ENCODE measurements around the gene CENPH. TPM values are rescaled to one million over a fixed set of nuclear protein-coding genes. Genes with fewer than 3 reads are reported as not detected.

CENPH gene
- polyA plus RNA-seq, 1 donor from 2014 or later = 9.7 TPM

GRCh38 chr5:69248019-69248418 lies 58.6 kb downstream of the CENPH start:
- Histone ChIP-seq H3K27me3 (ENCODE audit: insufficient read depth, low read depth, low read length) (no peaks in the 10 kb centered on the region), H3K27ac (ENCODE audit: low read length) (no peak overlapping the region), H2AFZ (ENCODE audit: low read depth, low read length) (no peak overlapping the region), H4K20me1 (ENCODE audit: insufficient read depth) (no peaks in the 10 kb centered on the region), H3F3A (ENCODE audit: insufficient read depth, low read length, poor library complexity, severe bottlenecking) (no peaks in the 10 kb centered on the region), H3K4me2 (ENCODE audit: low read length) (no peak overlapping the region), H3K79me2 (replicated peaks; ENCODE audit: insufficient read depth, low read length) (peaks cover 9% of the 10 kb centered on the region), H3K36me3 (ENCODE audit: insufficient read depth, low read length) (no peaks in the 10 kb centered on the region), H3K9ac (ENCODE audit: low read length) (no peak overlapping the region), H3K9me3 (ENCODE audit: low read length) (no peaks in the 10 kb centered on the region), H3K4me3 (ENCODE audit: low read length) (no peak overlapping the region), H3K9me2 (ENCODE audit: insufficient read depth, low read length) (no peaks in the 10 kb centered on the region)
- TF ChIP-seq REST (IDR thresholded peaks at IDR 0.05; ENCODE audit: borderline replicate concordance) (no peak), EZH2 (IDR thresholded peaks at IDR 0.05; ENCODE audit: borderline replicate concordance, insufficient read depth, low read length, poor library complexity, severe bottlenecking) (no peak), MXI1 (conservative IDR thresholded peaks at IDR 0.05; ENCODE audit: poor library complexity, severe bottlenecking) (no peak), TAF1 (IDR thresholded peaks at IDR 0.05; ENCODE audit: low read depth) (no peak), SMC3 (conservative IDR thresholded peaks at IDR 0.05; ENCODE audit: poor library complexity) (no peak), EP300 (conservative IDR thresholded peaks at IDR 0.05; ENCODE audit: poor library complexity, severe bottlenecking) (no peak), POLR2AphosphoS5 (IDR thresholded peaks at IDR 0.05) (no peak), RAD21 (conservative IDR thresholded peaks at IDR 0.05) (no peak)
- TF ChIP-seq, protein P1, sequence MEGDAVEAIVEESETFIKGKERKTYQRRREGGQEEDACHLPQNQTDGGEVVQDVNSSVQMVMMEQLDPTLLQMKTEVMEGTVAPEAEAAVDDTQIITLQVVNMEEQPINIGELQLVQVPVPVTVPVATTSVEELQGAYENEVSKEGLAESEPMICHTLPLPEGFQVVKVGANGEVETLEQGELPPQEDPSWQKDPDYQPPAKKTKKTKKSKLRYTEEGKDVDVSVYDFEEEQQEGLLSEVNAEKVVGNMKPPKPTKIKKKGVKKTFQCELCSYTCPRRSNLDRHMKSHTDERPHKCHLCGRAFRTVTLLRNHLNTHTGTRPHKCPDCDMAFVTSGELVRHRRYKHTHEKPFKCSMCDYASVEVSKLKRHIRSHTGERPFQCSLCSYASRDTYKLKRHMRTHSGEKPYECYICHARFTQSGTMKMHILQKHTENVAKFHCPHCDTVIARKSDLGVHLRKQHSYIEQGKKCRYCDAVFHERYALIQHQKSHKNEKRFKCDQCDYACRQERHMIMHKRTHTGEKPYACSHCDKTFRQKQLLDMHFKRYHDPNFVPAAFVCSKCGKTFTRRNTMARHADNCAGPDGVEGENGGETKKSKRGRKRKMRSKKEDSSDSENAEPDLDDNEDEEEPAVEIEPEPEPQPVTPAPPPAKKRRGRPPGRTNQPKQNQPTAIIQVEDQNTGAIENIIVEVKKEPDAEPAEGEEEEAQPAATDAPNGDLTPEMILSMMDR (IDR thresholded peaks at IDR 0.05; ENCODE audit: poor library complexity, severe bottlenecking) = no peak

DNA sequence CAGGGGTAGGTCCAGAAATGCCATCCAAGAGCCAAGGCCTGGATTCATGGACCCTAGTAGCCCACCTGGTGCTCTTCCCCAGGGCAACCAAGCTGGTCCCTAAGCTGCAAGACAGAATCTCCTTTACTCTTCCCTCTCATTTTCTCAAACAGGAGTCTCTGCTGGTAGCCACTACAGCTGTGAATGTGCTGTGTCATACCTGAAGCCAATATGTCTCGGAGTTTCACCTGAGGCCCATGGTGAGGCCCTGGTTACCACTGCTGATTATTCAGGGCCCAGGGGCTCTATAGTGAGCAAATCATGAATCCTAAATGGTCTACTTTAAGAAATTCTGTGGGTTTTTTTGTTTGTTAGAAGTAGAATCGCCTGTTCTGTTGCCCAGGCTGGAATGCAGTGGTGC lies 61.2 kb downstream of the CENPH start:
- H3K4me2 ChIP-seq (ENCODE audit: low read length) = no peak overlapping the region
- no peak overlapping the region for H3K9ac ChIP-seq (ENCODE audit: low read length)
- no peaks in the 10 kb centered on the region for H4K20me1 ChIP-seq (ENCODE audit: insufficient read depth)
- no peaks in the 10 kb centered on the region for H3K27me3 ChIP-seq (ENCODE audit: insufficient read depth, low read depth, low read length)
- no peaks in the 10 kb centered on the region for H3K9me3 ChIP-seq (ENCODE audit: low read length)
- no peaks in the 10 kb centered on the region for H3K9me2 ChIP-seq (ENCODE audit: insufficient read depth, low read length)
- TF ChIP-seq EZH2 (IDR thresholded peaks at IDR 0.05; ENCODE audit: borderline replicate concordance, insufficient read depth, low read length, poor library complexity, severe bottlenecking) (no peak), RAD21 (conservative IDR thresholded peaks at IDR 0.05) (no peak), SMC3 (conservative IDR thresholded peaks at IDR 0.05; ENCODE audit: poor library complexity) (no peak), MXI1 (conservative IDR thresholded peaks at IDR 0.05; ENCODE audit: poor library complexity, severe bottlenecking) (no peak), EP300 (conservative IDR thresholded peaks at IDR 0.05; ENCODE audit: poor library complexity, severe bottlenecking) (no peak), TAF1 (IDR thresholded peaks at IDR 0.05; ENCODE audit: low read depth) (no peak)
- H2AFZ ChIP-seq (ENCODE audit: low read depth, low read length) = no peak overlapping the region
- no peak overlapping the region for H3K27ac ChIP-seq (ENCODE audit: low read length)
- no peaks in the 10 kb centered on the region for H3F3A ChIP-seq (ENCODE audit: insufficient read depth, low read length, poor library complexity, severe bottlenecking)
- no peaks in the 10 kb centered on the region for H3K36me3 ChIP-seq (ENCODE audit: insufficient read depth, low read length)
- H3K79me2 ChIP-seq (replicated peaks; ENCODE audit: insufficient read depth, low read length) = peaks cover 9% of the 10 kb centered on the region
- H3K4me3 ChIP-seq (ENCODE audit: low read length) = no peak overlapping the region
